Glutamatergic neuron (in vitro differentiated cells): ENCODE measurements around the gene SH2D2A. TPM values are rescaled to one million over a fixed set of nuclear protein-coding genes. Genes with fewer than 3 reads are reported as not detected.

Source experiments
- DNase-seq: peaks from one replicate; pipeline ENCODE4 v3.0.0; 2022
- H3K27ac Mint-ChIP-seq: one replicate; pipeline ENCODE4 v1.8.0; 2020; ENCODE audit warnings: mild to moderate bottlenecking, mixed read lengths, inconsistent platforms; ENCODE audit not compliant: unreplicated experiment
- H3K27me3 Mint-ChIP-seq: one replicate; pipeline ENCODE4 v1.8.0; 2020; ENCODE audit warnings: mild to moderate bottlenecking, moderate library complexity, mixed read lengths, inconsistent platforms; ENCODE audit not compliant: unreplicated experiment
- H3K36me3 Mint-ChIP-seq: one replicate; pipeline ENCODE4 v1.8.0; 2020; ENCODE audit warnings: mild to moderate bottlenecking, mixed read lengths, inconsistent platforms; ENCODE audit not compliant: unreplicated experiment
- H3K4me1 Mint-ChIP-seq: one replicate; pipeline ENCODE4 v1.8.0; 2020; ENCODE audit warnings: mild to moderate bottlenecking, low read depth, mixed read lengths, inconsistent platforms; ENCODE audit not compliant: unreplicated experiment
- H3K4me3 Mint-ChIP-seq: one replicate; pipeline ENCODE4 v1.8.0; 2020; ENCODE audit warnings: mild to moderate bottlenecking, mixed read lengths, inconsistent platforms; ENCODE audit not compliant: unreplicated experiment
- H3K9me3 Mint-ChIP-seq: one replicate; pipeline ENCODE4 v1.8.0; 2020; ENCODE audit warnings: mild to moderate bottlenecking, moderate library complexity, mixed read lengths, inconsistent platforms; ENCODE audit not compliant: unreplicated experiment
- CTCF ChIP-seq: fragments of 200-600 bp; sonication (generic); IDR thresholded peaks from one replicate; pipeline ENCODE4 v1.5.0; 2021; ENCODE audit not compliant: partially characterized antibody, unreplicated experiment
- total RNA-seq: library from RNA; stranded (reverse); fragmentation: NEBNext Ultra II Directional; extraction: Animal tissue kit (Norgen Biotek cat#: 25700); gene quantifications from one replicate; pipeline ENCODE4 v1.2.1, GENCODE V29; 2021; ENCODE audit not compliant: unreplicated experiment

Gene SH2D2A
- total RNA-seq, 1 donor from 2014 or later = 0.86 TPM

DNA sequence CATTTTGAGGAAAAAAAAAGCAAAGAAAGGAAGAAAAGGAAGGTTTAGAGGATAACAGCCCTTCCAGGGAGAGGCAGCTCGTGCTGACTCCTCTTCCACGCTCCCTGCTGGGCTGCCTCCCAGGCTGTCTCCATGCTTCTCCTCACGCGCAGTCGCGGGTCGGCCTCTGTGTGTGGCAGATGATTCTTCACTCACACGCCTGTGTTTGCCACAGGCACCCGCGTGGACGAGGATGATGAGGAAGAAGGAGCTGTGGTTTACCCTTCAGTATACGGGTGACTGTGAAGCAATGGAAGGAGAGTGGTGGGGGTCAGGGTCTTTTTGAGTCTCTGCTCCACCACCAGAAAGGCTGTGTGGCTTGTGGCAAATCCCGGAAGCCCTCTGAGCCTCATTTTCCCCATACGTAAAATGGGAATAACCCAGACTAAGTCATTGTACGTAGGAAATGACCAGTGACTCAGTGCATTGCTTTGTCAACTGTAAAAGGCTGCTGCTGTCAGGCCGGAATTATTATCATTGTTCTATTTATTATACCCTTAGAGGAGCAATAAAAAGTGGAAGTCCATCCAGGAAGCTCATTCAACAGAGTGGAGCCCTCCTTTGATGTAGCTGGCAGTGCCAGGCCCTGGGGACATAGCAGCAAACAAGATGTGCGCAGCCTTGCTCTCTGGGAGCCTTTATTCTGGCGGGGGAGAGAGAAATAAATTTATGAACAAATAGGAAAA is 11.9 kb upstream of the SH2D2A start:
- peaks cover 2% of the 10 kb centered on the region for H3K9me3 Mint-ChIP-seq
- peaks cover 8% of the 10 kb centered on the region for H3K27me3 Mint-ChIP-seq
- DNase-seq = no peak
- no peak overlapping the region for H3K27ac Mint-ChIP-seq
- H3K4me1 Mint-ChIP-seq = peaks cover 8% of the 10 kb centered on the region
- no peak for TF ChIP-seq CTCF
- no peak overlapping the region for H3K4me3 Mint-ChIP-seq
- H3K36me3 Mint-ChIP-seq = no peaks in the 10 kb centered on the region

DNA sequence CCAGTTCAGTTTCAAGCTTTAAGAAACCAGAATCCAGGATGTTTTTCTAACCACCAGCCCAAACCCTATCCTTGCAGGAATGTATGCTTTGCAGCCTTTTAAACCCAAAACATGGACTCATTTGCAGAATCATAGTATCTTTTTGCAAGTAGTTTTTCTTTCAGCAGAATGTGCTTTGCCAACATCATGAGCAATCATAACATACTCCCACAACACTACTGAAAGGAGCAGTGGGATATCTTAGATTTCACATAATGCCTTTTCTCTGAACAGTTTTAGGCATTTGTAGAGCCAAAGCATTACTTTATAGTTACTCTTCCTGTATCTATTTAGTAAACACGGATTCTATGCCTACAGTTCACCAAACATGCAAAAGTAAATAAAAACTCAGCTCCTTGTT is 10.0 kb upstream of the SH2D2A start:
- H3K36me3 Mint-ChIP-seq = no peaks in the 10 kb centered on the region
- no peak overlapping the region for H3K4me3 Mint-ChIP-seq
- H3K9me3 Mint-ChIP-seq = peaks cover 2% of the 10 kb centered on the region
- peaks cover 15% of the 10 kb centered on the region for H3K27me3 Mint-ChIP-seq
- no peak for DNase-seq
- no peak overlapping the region for H3K27ac Mint-ChIP-seq
- H3K4me1 Mint-ChIP-seq = peaks cover 8% of the 10 kb centered on the region
- TF ChIP-seq CTCF = no peak

- Mint-ChIP-seq H3K4me3 (no peak overlapping the region), H3K4me1 (no peaks in the 10 kb centered on the region)
These were observed 6.7 kb upstream of the SH2D2A start for GRCh38 chr1:156823210-156823790.

GRCh38 chr1:156822680-156823079 is 6.0 kb upstream of the SH2D2A start:
- Mint-ChIP-seq H3K4me3 (no peak overlapping the region), H3K9me3 (peaks cover 4% of the 10 kb centered on the region), H3K27me3 (peaks cover 10% of the 10 kb centered on the region), H3K4me1 (no peaks in the 10 kb centered on the region), H3K27ac (no peak overlapping the region), H3K36me3 (peaks cover 11% of the 10 kb centered on the region)
- no peak for TF ChIP-seq CTCF
- no peak for DNase-seq

More at GRCh38 chr1:156823210-156823790, 6.7 kb upstream of the SH2D2A start:
- Mint-ChIP-seq H3K36me3 (peaks cover 11% of the 10 kb centered on the region), H3K9me3 (peaks cover 4% of the 10 kb centered on the region), H3K27ac (no peak overlapping the region), H3K27me3 (peaks cover 10% of the 10 kb centered on the region)
- DNase-seq = no peak
- TF ChIP-seq CTCF = no peak

DNA sequence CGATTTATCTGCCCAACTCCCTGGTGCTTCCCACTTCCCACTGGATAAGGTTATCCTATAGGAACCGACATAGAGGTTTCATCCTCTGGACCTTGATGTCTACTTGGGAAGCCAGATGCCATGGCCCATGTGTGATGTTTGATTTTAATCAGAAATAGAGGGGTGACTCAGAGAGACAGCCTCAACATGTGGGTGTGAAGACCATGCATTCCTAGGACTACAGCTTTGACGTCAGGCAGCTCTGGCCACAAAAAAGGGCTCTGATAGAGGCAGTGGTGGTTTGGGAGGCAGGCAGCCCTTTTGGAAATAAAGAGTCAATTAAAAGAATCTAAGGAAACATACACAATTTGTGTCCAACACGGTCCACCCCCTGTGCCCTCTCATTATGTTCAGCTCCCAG is 5.2 kb upstream of the SH2D2A start:
- Mint-ChIP-seq H3K9me3 (peaks cover 4% of the 10 kb centered on the region), H3K36me3 (peaks cover 11% of the 10 kb centered on the region), H3K27ac (no peak overlapping the region), H3K4me3 (no peak overlapping the region), H3K27me3 (peaks cover 12% of the 10 kb centered on the region), H3K4me1 (peaks cover 3% of the 10 kb centered on the region)
- DNase-seq = no peak
- TF ChIP-seq CTCF = no peak
